Measurements from ENCODE around the gene NHLRC2. TPM values are rescaled to one million over a fixed set of nuclear protein-coding genes. Genes with fewer than 3 reads are reported as not detected.

The NHLRC2 gene
- total and polyA plus RNA-seq, 4 experiments from 2014 or later, result 4.2 to 24.1 (median 17.0) TPM

DNA sequence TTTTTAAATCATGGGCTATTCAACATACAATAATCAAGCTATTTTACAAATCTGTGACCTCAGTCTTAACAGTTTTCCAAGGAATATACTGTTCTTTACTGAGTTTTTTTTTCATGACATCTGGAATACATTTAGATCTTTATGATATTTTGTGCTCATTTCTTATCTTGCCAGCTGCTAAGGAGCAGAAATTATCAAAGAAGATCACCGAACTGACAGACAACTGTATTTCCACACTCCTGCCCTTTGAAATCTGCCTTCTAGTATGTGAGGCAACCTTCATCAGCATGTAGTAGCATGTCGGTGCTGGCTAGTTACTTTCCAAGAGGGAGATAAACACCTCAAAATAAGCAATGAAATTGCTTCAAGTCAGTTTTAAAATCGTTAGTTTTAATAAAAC lies 66.4 kb downstream of the NHLRC2 start:
- Histone ChIP-seq H3K36me3 (ENCODE audit: insufficient read depth, low read length) (no peaks in the 10 kb centered on the region), H3K9me3 (ENCODE audit: control insufficient read depth in 1 of 2, low read length in 2 of 2) (no peaks in the 10 kb centered on the region), H3K27ac (ENCODE audit: low read depth, low read length) (no peak overlapping the region), H3K4me3 (ENCODE audit: low read length in 2 of 2) (no peak overlapping the region), H3K4me1 (ENCODE audit: insufficient read depth, low read length) (no peaks in the 10 kb centered on the region), H3K27me3 (ENCODE audit: insufficient read depth, low read length) (no peaks in the 10 kb centered on the region)
- Mint-ChIP-seq H3K27ac (no peak overlapping the region), H3K36me3 (peaks cover 10 to 20% of the 10 kb centered on the region in 2 donors), H3K27me3 (peaks cover 0 to 1% of the 10 kb centered on the region in 2 donors), H3K4me1 (no peaks in the 10 kb centered on the region), H3K4me3 (no peak overlapping the region), H3K9me3 (peaks cover 5 to 19% (median 17%) of the 10 kb centered on the region in 8 donors)
- POLR2A ChIA-PET (ENCODE audit: partially characterized antibody), result no interaction called here
- intact Hi-C loops (cut with micrococcal nuclease), result no loop called here
- CTCF ChIA-PET (ENCODE audit: partially characterized antibody), result no interaction called here
- no peak for DNase-seq

DNA sequence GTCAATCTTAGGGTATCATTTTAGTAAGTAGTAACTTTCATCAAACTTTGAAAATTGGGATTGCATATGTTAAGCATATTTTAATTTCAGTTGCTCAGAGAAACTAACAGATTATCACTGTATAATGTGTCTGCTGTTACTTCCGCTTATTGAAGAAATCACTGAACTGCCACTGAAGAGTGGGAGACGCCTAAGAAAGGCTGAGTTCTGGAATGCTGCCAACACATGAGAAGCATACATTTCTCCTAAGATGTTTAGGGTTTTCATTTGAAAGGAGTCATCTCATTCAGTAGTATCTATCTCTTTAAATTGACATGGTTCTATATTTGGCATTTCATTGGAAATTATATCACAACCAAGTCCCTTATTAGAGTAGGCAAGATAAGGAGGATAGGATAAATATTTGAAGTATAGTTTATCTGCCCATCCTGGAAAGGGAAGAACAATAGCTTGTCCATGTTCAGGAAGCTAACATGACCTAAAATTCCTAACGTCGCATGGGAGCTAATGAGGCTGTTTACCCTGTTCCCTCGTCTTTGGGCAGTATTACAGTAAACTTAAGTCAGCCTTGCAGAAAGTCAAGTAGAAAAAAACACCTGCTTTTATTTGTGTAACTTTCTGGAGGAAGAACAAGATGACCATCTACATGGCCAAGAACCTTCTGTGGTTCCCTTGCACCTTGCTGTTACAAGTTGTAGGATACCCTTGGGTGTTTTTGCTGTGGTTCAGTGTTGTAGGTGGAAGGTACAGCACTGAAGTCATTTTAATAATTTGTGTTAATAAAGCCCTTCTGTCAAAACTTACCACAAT lies 67.3 kb downstream of the NHLRC2 start:
- H3K4me3 Mint-ChIP-seq, result no peak overlapping the region
- H3K4me1 Mint-ChIP-seq, result no peaks in the 10 kb centered on the region
- Histone ChIP-seq H3K27me3 (ENCODE audit: insufficient read depth, low read length) (no peaks in the 10 kb centered on the region), H3K36me3 (ENCODE audit: insufficient read depth, low read length) (no peaks in the 10 kb centered on the region), H3K27ac (ENCODE audit: low read depth, low read length) (no peak overlapping the region), H3K4me1 (ENCODE audit: insufficient read depth, low read length) (no peaks in the 10 kb centered on the region), H3K4me3 (ENCODE audit: low read length in 2 of 2) (no peak overlapping the region), H3K9me3 (ENCODE audit: control insufficient read depth in 1 of 2, low read length in 2 of 2) (no peaks in the 10 kb centered on the region)
- no peak overlapping the region for H3K27ac Mint-ChIP-seq
- ChIA-PET CTCF (ENCODE audit: partially characterized antibody) (interaction anchor here (1.3 to 1.4 kb wide), 2 partner anchors 11 to 28 kb away, joined by 3 read pairs; no protein-coding TSS in a partner anchor), POLR2A (ENCODE audit: partially characterized antibody) (no interaction called here)
- peaks cover 10 to 19% of the 10 kb centered on the region in 2 donors for H3K36me3 Mint-ChIP-seq
- intact Hi-C loops (cut with micrococcal nuclease), result no loop called here
- H3K9me3 Mint-ChIP-seq, result peaks cover 5 to 26% (median 17%) of the 10 kb centered on the region in 8 donors
- no peak for DNase-seq
- peaks cover 0 to 3% of the 10 kb centered on the region in 2 donors for H3K27me3 Mint-ChIP-seq

DNA sequence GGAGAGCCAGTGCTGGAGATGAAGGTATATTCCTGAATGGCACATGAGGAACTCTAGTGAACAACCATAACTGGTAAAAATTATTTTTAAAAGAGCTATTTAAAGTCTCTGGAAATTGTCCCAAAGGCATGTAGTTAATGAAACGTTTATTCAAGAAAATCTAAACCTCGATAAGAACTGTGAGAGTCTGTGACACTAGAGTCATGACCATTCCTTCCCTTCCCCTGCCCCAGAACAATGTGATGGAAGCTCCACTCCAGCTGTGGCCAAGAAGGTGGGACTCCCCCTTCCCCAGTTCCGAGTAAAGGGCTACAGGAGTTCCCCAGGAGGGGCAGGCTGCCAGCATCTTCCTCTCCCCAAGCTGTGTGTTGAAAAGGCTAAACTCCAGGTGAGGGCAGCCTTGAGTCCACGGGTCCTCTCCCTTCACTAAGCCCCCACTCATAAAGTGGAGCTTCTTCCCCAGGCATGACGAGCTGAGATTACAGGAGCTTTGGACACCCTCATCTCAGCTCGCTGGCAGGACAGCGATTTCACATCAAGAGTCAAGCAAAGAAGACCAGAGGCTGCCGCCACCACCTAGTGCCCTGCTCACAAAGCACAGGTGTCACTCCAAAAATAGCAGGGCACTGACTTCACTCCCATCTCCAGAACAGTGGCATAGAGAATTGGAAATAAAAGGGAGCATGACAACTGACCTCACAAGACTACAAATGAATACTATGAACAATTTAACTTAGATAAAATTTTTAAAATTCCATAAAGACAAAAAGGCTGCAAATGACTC lies 68.5 kb downstream of the NHLRC2 start:
- CTCF ChIA-PET (ENCODE audit: partially characterized antibody), result interaction anchor here (1.3 to 1.4 kb wide), 2 partner anchors 9 to 27 kb away, joined by 3 read pairs; no protein-coding TSS in a partner anchor
- Histone ChIP-seq H3K4me1 (ENCODE audit: insufficient read depth, low read length) (no peaks in the 10 kb centered on the region), H3K4me3 (ENCODE audit: low read length in 2 of 2) (no peak overlapping the region), H3K27ac (ENCODE audit: low read depth, low read length) (no peak overlapping the region), H3K9me3 (ENCODE audit: control insufficient read depth in 1 of 2, low read length in 2 of 2) (no peaks in the 10 kb centered on the region), H3K27me3 (ENCODE audit: insufficient read depth, low read length) (no peaks in the 10 kb centered on the region), H3K36me3 (ENCODE audit: insufficient read depth, low read length) (no peaks in the 10 kb centered on the region)
- no peak for DNase-seq
- Mint-ChIP-seq H3K27me3 (peaks cover 3 to 8% of the 10 kb centered on the region in 2 donors), H3K4me1 (no peaks in the 10 kb centered on the region), H3K27ac (no peak overlapping the region), H3K9me3 (peaks cover 5 to 30% (median 17%) of the 10 kb centered on the region in 8 donors), H3K36me3 (peaks cover 3 to 8% of the 10 kb centered on the region in 2 donors), H3K4me3 (no peak overlapping the region)
- intact Hi-C loops (cut with micrococcal nuclease), result no loop called here
- POLR2A ChIA-PET (ENCODE audit: partially characterized antibody), result no interaction called here

DNA sequence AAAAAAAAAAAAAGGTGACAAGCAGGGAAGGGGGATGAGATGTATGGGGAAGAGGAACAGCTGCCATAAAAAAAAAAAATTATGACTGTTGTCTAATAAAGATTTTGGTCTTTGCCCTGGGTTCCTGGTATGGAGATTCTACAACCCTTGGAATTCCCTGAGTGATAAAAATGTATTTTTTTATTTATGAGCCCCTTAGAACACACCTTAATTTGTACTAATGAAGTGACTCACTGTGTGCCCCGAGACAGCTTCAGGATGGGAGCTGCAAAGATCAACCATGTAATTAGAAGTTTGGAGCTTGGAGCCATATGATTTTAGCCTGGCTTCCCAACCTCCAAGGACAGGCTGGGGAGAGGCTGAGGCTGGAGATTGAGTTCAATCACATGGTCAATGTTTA lies 69.7 kb downstream of the NHLRC2 start:
- Histone ChIP-seq H3K36me3 (ENCODE audit: insufficient read depth, low read length) (no peaks in the 10 kb centered on the region), H3K4me1 (ENCODE audit: insufficient read depth, low read length) (no peaks in the 10 kb centered on the region), H3K4me3 (ENCODE audit: low read length in 2 of 2) (no peak overlapping the region), H3K27me3 (ENCODE audit: insufficient read depth, low read length) (no peaks in the 10 kb centered on the region), H3K9me3 (ENCODE audit: control insufficient read depth in 1 of 2, low read length in 2 of 2) (no peaks in the 10 kb centered on the region), H3K27ac (ENCODE audit: low read depth, low read length) (no peak overlapping the region)
- H3K4me3 Mint-ChIP-seq, result no peak overlapping the region
- peaks cover 0 to 4% of the 10 kb centered on the region in 2 donors for H3K36me3 Mint-ChIP-seq
- intact Hi-C loops (cut with micrococcal nuclease), result no loop called here
- peaks cover 5 to 30% (median 17%) of the 10 kb centered on the region in 8 donors for H3K9me3 Mint-ChIP-seq
- no peak for DNase-seq
- ChIA-PET POLR2A (ENCODE audit: partially characterized antibody) (interaction anchor here (0.7 kb wide), 1 partner anchor 87 kb away, joined by 3 read pairs; no protein-coding TSS in a partner anchor), CTCF (ENCODE audit: partially characterized antibody) (no interaction called here)
- H3K4me1 Mint-ChIP-seq, result no peaks in the 10 kb centered on the region
- H3K27me3 Mint-ChIP-seq, result peaks cover 3 to 8% of the 10 kb centered on the region in 2 donors
- no peak overlapping the region for H3K27ac Mint-ChIP-seq

DNA sequence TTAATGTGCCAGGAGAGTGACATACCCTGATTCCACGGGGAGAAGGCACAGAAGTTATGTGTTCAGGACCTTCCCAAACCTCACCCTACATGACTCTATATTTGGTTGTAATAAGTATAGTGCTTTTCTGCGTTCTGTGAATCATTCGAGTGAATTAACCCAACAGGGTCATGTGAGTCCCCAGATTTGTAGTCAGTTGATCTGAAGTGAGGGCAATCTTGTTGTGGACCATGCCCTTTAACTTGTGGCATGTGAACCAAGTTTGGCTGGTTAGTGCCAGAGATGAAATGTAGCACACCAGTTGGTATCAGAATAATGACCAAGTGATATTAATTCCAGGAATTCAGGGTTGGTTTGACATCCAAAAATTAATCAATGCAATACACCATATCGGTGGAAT lies 70.2 kb downstream of the NHLRC2 start:
- Histone ChIP-seq H3K27me3 (ENCODE audit: insufficient read depth, low read length) (no peaks in the 10 kb centered on the region), H3K4me3 (ENCODE audit: low read length in 2 of 2) (no peak overlapping the region), H3K4me1 (ENCODE audit: insufficient read depth, low read length) (no peaks in the 10 kb centered on the region), H3K27ac (ENCODE audit: low read depth, low read length) (no peak overlapping the region), H3K36me3 (ENCODE audit: insufficient read depth, low read length) (no peaks in the 10 kb centered on the region), H3K9me3 (ENCODE audit: control insufficient read depth in 1 of 2, low read length in 2 of 2) (no peaks in the 10 kb centered on the region)
- Mint-ChIP-seq H3K36me3 (peaks cover 0 to 4% of the 10 kb centered on the region in 2 donors), H3K4me1 (no peaks in the 10 kb centered on the region), H3K27me3 (peaks cover 3 to 8% of the 10 kb centered on the region in 2 donors), H3K9me3 (peaks cover 5 to 30% (median 18%) of the 10 kb centered on the region in 8 donors), H3K27ac (no peak overlapping the region), H3K4me3 (no peak overlapping the region)
- DNase-seq, result no peak
- intact Hi-C loops (cut with micrococcal nuclease), result no loop called here
- POLR2A ChIA-PET (ENCODE audit: partially characterized antibody), result no interaction called here
- CTCF ChIA-PET (ENCODE audit: partially characterized antibody), result no interaction called here

DNA sequence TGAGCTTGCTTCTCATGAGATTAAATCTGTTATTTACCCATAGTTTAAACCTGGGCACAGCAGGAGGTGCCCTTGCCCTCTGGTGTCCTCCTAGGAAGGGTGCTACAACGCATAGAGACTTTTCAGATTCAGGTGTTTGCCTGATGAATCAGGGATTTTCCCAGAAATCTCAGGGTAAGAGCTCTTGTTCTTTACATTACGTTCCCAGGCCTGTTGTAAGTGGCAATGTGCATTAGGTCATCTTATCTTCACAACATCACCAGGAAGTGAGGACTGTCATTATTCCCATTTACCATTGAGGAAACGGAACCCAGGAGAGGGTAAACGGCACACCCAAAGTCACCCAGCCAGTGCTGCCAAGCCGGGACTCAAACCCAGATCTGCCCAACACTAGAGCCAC lies 73.0 kb downstream of the NHLRC2 start:
- intact Hi-C loops (cut with micrococcal nuclease), result no loop called here
- Mint-ChIP-seq H3K27ac (no peak overlapping the region), H3K36me3 (peaks cover 0 to 4% of the 10 kb centered on the region in 2 donors), H3K27me3 (peaks cover 3 to 8% of the 10 kb centered on the region in 2 donors), H3K4me1 (peaks cover 0 to 5% (median 1%) of the 10 kb centered on the region in 4 donors), H3K9me3 (peaks cover 5 to 30% (median 18%) of the 10 kb centered on the region in 8 donors), H3K4me3 (no peak overlapping the region)
- Histone ChIP-seq H3K36me3 (ENCODE audit: insufficient read depth, low read length) (no peaks in the 10 kb centered on the region), H3K4me3 (ENCODE audit: low read length in 2 of 2) (no peak overlapping the region), H3K27ac (ENCODE audit: low read depth, low read length) (no peak overlapping the region), H3K4me1 (ENCODE audit: insufficient read depth, low read length) (no peaks in the 10 kb centered on the region), H3K9me3 (ENCODE audit: control insufficient read depth in 1 of 2, low read length in 2 of 2) (no peaks in the 10 kb centered on the region), H3K27me3 (ENCODE audit: insufficient read depth, low read length) (no peaks in the 10 kb centered on the region)
- POLR2A ChIA-PET (ENCODE audit: partially characterized antibody), result no interaction called here
- DNase-seq, result no peak
- CTCF ChIA-PET (ENCODE audit: partially characterized antibody), result interaction anchor here (2.0 kb wide), 1 partner anchor 176 kb away, joined by 5 read pairs; no protein-coding TSS in a partner anchor

DNA sequence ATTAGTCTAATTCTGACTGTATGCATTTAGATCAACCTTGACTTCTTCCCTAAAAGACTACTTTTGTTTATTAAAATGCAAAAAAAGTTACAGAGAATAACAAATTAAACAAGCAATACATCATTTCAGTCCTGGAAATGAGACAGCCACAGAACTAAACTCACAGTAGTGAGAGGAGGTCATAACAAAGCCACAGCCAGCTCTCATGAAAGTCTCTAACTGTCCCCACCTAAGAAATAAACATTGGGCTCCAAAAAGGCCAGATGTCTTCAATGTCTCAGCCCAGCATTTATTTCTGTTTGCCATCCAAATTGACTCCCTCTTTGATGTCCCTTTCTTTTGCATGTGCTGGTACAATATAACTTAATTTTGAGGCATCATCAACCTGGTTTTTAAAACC lies 74.4 kb downstream of the NHLRC2 start:
- H3K4me3 ChIP-seq (ENCODE audit: low read length in 2 of 2), result no peak overlapping the region
- no peak overlapping the region for H3K27ac ChIP-seq (ENCODE audit: low read depth, low read length)
- peaks cover 0 to 7% (median 3%) of the 10 kb centered on the region in 4 donors for H3K4me1 Mint-ChIP-seq
- no peak overlapping the region for H3K4me3 Mint-ChIP-seq
- intact Hi-C loops (cut with micrococcal nuclease), result no loop called here
- no peaks in the 10 kb centered on the region for H3K36me3 ChIP-seq (ENCODE audit: insufficient read depth, low read length)
- peaks cover 0 to 4% of the 10 kb centered on the region in 2 donors for H3K36me3 Mint-ChIP-seq
- H3K4me1 ChIP-seq (ENCODE audit: insufficient read depth, low read length), result no peaks in the 10 kb centered on the region
- no peaks in the 10 kb centered on the region for H3K27me3 ChIP-seq (ENCODE audit: insufficient read depth, low read length)
- H3K9me3 ChIP-seq (ENCODE audit: control insufficient read depth in 1 of 2, low read length in 2 of 2), result no peaks in the 10 kb centered on the region
- H3K27me3 Mint-ChIP-seq, result peaks cover 3 to 8% of the 10 kb centered on the region in 2 donors
- H3K27ac Mint-ChIP-seq, result no peak overlapping the region
- POLR2A ChIA-PET (ENCODE audit: partially characterized antibody), result no interaction called here
- no peak for DNase-seq
- CTCF ChIA-PET (ENCODE audit: partially characterized antibody), result no interaction called here
- H3K9me3 Mint-ChIP-seq, result peaks cover 5 to 24% (median 14%) of the 10 kb centered on the region in 8 donors

Data from CD4-positive, alpha-beta memory T cell (primary cell).